Measurements from ENCODE around the gene UBASH3A. TPM values are rescaled to one million over a fixed set of nuclear protein-coding genes. Genes with fewer than 3 reads are reported as not detected.

The UBASH3A gene
- total RNA-seq, 1 donor from 2014 or later = not detected

DNA sequence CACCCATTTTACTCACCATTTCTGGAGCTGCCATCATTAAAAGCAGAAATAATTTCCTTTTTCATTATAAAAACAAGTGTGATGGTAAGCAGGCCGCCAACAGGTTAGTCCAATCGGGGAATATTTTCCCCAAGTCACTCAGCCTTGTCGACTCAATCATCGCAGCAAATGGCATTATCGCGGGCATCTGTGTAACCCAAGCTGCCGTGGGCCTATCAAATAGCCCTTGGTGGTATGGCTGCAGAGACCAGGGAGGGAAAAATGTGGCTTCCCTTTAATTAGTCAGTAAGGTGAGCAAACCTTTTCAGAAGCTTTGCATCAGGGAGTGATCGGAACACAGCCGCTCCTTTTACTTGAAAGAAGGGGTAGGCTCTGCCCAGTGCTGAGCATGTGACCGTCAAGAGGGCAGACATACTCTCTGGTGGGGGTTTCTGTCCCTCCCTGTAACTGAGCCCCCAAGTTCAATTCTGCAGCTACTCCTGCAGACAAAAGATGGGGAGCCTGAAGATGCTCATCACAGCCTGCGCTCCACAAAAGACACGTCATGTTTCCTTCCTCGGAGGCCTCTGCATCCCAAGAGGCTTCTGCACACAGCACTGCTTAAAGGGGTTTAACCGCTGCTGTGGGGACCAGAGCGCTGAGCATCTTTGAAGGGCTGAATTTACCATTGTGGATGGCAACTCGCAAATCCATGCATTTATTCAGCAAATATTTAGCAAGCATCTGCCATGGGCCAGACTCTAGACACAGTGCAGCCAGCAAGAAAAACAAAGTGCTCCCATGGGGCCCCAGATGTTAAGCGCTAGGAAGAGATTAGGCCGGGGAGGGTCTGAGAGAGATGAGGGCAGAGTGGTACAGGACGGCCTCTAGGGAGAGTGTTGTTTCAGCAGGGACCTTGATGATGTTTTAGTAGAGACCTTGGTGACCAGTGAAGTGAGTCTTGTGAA lies 6.6 kb upstream of the UBASH3A start:
- no peaks in the 10 kb centered on the region for H3K36me3 ChIP-seq
- no peak for TF ChIP-seq EZH2 (IDR thresholded peaks at IDR 0.05)
- H3K4me2 ChIP-seq = no peak overlapping the region
- Mint-ChIP-seq H3K27me3 (ENCODE audit: insufficient read depth, low read depth) (peaks cover 9% of the 10 kb centered on the region), H3K27ac (no peak overlapping the region), H3K4me3 (no peak overlapping the region), H3K36me3 (no peaks in the 10 kb centered on the region), H3K4me1 (peaks cover 21% of the 10 kb centered on the region), H3K9me3 (no peaks in the 10 kb centered on the region)
- H3K27me3 ChIP-seq = no peaks in the 10 kb centered on the region
- DNase-seq (ENCODE audit: low spot score) = no peak
- H3F3A ChIP-seq (ENCODE audit: low read depth) = no peaks in the 10 kb centered on the region
- no peaks in the 10 kb centered on the region for H3K79me2 ChIP-seq (ENCODE audit: low read depth)
- no peak overlapping the region for H2AFZ ChIP-seq (replicated peaks)
- peaks cover 5% of the 10 kb centered on the region for H3K4me1 ChIP-seq
- H3K4me3 ChIP-seq = no peak overlapping the region
- no peaks in the 10 kb centered on the region for H3K9me3 ChIP-seq (ENCODE audit: low read depth)
- H3K27ac ChIP-seq = no peak overlapping the region
- no peaks in the 10 kb centered on the region for H4K20me1 ChIP-seq (ENCODE audit: low read depth)
- no peak overlapping the region for H3K9ac ChIP-seq

DNA sequence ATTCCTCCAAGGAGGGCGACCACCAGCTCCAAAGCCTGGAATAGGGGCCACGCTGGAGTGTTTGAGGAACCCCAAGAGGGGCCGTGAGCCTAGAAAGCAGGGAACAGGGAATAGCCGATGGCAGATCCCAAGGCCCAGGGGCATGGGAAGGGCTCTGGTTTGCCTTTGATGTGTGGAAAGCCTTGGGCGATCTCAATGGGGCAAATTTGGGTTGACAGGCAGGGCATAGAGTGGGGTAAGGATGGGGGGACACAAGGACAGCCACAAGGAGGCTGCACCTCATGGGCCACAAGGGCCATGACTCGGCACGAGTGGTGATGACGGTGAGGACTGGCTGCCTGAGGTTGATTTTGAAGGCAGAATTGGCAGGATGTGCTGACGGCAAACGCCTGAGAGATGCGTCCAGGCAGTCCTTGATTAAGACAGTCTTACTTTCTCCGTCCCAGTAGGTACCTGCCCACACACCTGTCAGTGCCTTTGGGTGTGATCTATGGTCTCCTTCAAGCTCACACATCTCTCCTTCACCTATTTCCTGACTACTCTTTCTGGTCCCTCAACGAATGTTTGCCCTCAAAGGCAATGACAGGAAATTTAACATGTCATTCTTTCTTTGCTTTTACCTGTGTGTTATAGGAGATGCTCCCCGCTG lies 5.8 kb upstream of the UBASH3A start:
- Histone ChIP-seq H3F3A (ENCODE audit: low read depth) (no peaks in the 10 kb centered on the region), H3K9ac (no peak overlapping the region), H3K36me3 (no peaks in the 10 kb centered on the region), H3K4me2 (no peak overlapping the region), H3K9me3 (ENCODE audit: low read depth) (no peaks in the 10 kb centered on the region), H3K4me3 (no peak overlapping the region), H3K4me1 (peaks cover 5% of the 10 kb centered on the region), H4K20me1 (ENCODE audit: low read depth) (no peaks in the 10 kb centered on the region), H3K79me2 (ENCODE audit: low read depth) (no peaks in the 10 kb centered on the region), H3K27me3 (no peaks in the 10 kb centered on the region), H3K27ac (no peak overlapping the region), H2AFZ (replicated peaks) (no peak overlapping the region)
- H3K36me3 Mint-ChIP-seq = no peaks in the 10 kb centered on the region
- peaks cover 16% of the 10 kb centered on the region for H3K4me1 Mint-ChIP-seq
- H3K27me3 Mint-ChIP-seq (ENCODE audit: insufficient read depth, low read depth) = peaks cover 9% of the 10 kb centered on the region
- H3K4me3 Mint-ChIP-seq = peak overlapping the region; percentile 62
- H3K27ac Mint-ChIP-seq = peak overlapping the region; percentile 6
- TF ChIP-seq EZH2phosphoT487 (IDR thresholded peaks at IDR 0.05) = no peak
- no peak for TF ChIP-seq EZH2 (IDR thresholded peaks at IDR 0.05)
- TF ChIP-seq, protein P1, sequence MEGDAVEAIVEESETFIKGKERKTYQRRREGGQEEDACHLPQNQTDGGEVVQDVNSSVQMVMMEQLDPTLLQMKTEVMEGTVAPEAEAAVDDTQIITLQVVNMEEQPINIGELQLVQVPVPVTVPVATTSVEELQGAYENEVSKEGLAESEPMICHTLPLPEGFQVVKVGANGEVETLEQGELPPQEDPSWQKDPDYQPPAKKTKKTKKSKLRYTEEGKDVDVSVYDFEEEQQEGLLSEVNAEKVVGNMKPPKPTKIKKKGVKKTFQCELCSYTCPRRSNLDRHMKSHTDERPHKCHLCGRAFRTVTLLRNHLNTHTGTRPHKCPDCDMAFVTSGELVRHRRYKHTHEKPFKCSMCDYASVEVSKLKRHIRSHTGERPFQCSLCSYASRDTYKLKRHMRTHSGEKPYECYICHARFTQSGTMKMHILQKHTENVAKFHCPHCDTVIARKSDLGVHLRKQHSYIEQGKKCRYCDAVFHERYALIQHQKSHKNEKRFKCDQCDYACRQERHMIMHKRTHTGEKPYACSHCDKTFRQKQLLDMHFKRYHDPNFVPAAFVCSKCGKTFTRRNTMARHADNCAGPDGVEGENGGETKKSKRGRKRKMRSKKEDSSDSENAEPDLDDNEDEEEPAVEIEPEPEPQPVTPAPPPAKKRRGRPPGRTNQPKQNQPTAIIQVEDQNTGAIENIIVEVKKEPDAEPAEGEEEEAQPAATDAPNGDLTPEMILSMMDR (IDR thresholded peaks at IDR 0.05) = no peak
- no peaks in the 10 kb centered on the region for H3K9me3 Mint-ChIP-seq
- DNase-seq (ENCODE audit: low spot score) = no peak

DNA sequence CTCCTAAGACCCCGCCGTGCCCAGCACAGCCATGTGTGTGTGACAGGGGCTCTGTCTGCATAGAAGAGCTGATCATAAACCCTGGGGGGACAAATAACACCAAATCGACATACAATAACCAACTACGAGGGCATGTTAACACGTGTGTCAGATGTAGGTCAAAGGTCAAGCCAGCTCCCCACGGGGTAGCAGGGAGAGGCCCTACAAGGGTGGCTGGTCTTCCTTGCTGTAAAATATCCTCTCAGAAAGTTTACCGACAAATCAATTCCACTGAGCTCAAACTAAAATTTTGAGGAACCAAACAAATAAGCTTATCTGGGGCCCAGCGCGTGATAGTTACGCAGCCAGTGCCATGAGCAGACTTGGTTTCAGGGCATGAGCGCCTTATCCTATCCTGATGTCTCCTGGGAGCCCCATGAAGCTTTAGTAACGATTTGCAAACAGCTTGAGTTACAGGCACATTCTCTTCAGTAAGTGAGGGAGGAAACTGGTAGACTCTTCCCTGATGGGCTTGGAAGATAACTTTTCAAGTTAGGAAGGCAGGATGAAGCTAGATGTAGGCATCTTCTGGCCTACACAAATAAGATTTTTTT lies 5.2 kb upstream of the UBASH3A start:
- TF ChIP-seq EZH2phosphoT487 (IDR thresholded peaks at IDR 0.05) = no peak
- TF ChIP-seq, protein P1 (IDR thresholded peaks at IDR 0.05) = no peak
- no peak for TF ChIP-seq EZH2 (IDR thresholded peaks at IDR 0.05)
- H4K20me1 ChIP-seq (ENCODE audit: low read depth) = no peaks in the 10 kb centered on the region
- no peaks in the 10 kb centered on the region for H3F3A ChIP-seq (ENCODE audit: low read depth)
- H3K4me2 ChIP-seq = no peak overlapping the region
- no peaks in the 10 kb centered on the region for H3K27me3 ChIP-seq
- no peaks in the 10 kb centered on the region for H3K9me3 ChIP-seq (ENCODE audit: low read depth)
- Mint-ChIP-seq H3K36me3 (no peaks in the 10 kb centered on the region), H3K9me3 (no peaks in the 10 kb centered on the region), H3K27ac (peak overlapping the region; percentile 6), H3K27me3 (ENCODE audit: insufficient read depth, low read depth) (peaks cover 9% of the 10 kb centered on the region), H3K4me1 (peaks cover 17% of the 10 kb centered on the region), H3K4me3 (peak overlapping the region; percentile 62)
- no peak overlapping the region for H2AFZ ChIP-seq (replicated peaks)
- H3K9ac ChIP-seq = no peak overlapping the region
- H3K79me2 ChIP-seq (ENCODE audit: low read depth) = no peaks in the 10 kb centered on the region
- no peak overlapping the region for H3K27ac ChIP-seq
- no peaks in the 10 kb centered on the region for H3K36me3 ChIP-seq
- peaks cover 5% of the 10 kb centered on the region for H3K4me1 ChIP-seq
- no peak overlapping the region for H3K4me3 ChIP-seq
- no peak for DNase-seq (ENCODE audit: low spot score)
